ENCODE results near the gene BLCAP. TPM values are rescaled to one million over a fixed set of nuclear protein-coding genes. Genes with fewer than 3 reads are reported as not detected.

BLCAP gene
- total and polyA plus RNA-seq, 2 of the 4 experiments (the other 2 are of a cell fraction), result 17.7 to 67.3 TPM

GRCh38 chr20:37538003-37538402 is 10.3 kb upstream of the BLCAP start:
- peaks cover 14% of the 10 kb centered on the region for H3K27me3 ChIP-seq (ENCODE audit: control insufficient read depth, insufficient read depth, low read length)
- H4K5ac ChIP-seq (ENCODE audit: low read depth, low read length), result no peak overlapping the region
- in situ Hi-C loops (cut with MboI; ENCODE audit: low sequenced_read_pairs) (no loop called here), intact Hi-C loops (cut with micrococcal nuclease) (no loop called here), dilution Hi-C loops (cut with HindIII; ENCODE audit: low sequenced_read_pairs, unreplicated experiment) (no loop called here)
- no peak overlapping the region for H2BK15ac ChIP-seq (ENCODE audit: low read depth, low read length)
- no peaks in the 10 kb centered on the region for H3K79me1 ChIP-seq (ENCODE audit: low read depth in 1 of 2, low read length in 2 of 2)
- H3K4ac ChIP-seq (ENCODE audit: low read depth, low read length), result no peak overlapping the region
- no peak overlapping the region for H3K14ac ChIP-seq (replicated peaks; ENCODE audit: low read depth, low read length)
- H2BK5ac ChIP-seq (ENCODE audit: low read depth, low read length, poor library complexity, severe bottlenecking), result no peak overlapping the region
- no peak overlapping the region for H3K4me3 ChIP-seq (ENCODE audit: insufficient read depth, low read depth, low read length)
- no peak for TF ChIP-seq RCOR1 (IDR thresholded peaks at IDR 0.05; ENCODE audit: insufficient replicate concordance, low read length)
- no peak for TF ChIP-seq SMC3 (IDR thresholded peaks at IDR 0.05; ENCODE audit: low read depth, low read length)
- peak; percentile 80 for TF ChIP-seq CEBPB (IDR thresholded peaks at IDR 0.05; ENCODE audit: low read depth, low read length)
- TF ChIP-seq USF2 (IDR thresholded peaks at IDR 0.05; ENCODE audit: low read depth, low read length), result no peak
- TF ChIP-seq MXI1 (IDR thresholded peaks at IDR 0.05; ENCODE audit: borderline replicate concordance, low read depth, low read length), result no peak
- 0 out of 2 replicates have a peak, but pooled peaks have one; percentile 15 for TF ChIP-seq FOS (IDR thresholded peaks at IDR 0.05; ENCODE audit: low read depth, low read length)
- TF ChIP-seq MAZ (IDR thresholded peaks at IDR 0.05; ENCODE audit: borderline replicate concordance, low read depth, low read length), result no peak
- H2BK120ac ChIP-seq (ENCODE audit: low read depth, low read length), result no peak overlapping the region
- H2AFZ ChIP-seq (replicated peaks; ENCODE audit: low read length, poor library complexity), result no peak overlapping the region
- H2AK5ac ChIP-seq (ENCODE audit: low read depth, low read length), result no peak overlapping the region
- H3K36me3 ChIP-seq (ENCODE audit: control insufficient read depth, insufficient read depth, low read length), result no peaks in the 10 kb centered on the region
- no peaks in the 10 kb centered on the region for H4K20me1 ChIP-seq (ENCODE audit: insufficient read depth, low read length)
- H2BK20ac ChIP-seq (ENCODE audit: low read depth, low read length), result no peak overlapping the region
- no peak overlapping the region for H4K91ac ChIP-seq (ENCODE audit: insufficient read depth, low read depth, low read length)
- H2AK9ac ChIP-seq (replicated peaks; ENCODE audit: low read depth, low read length, poor library complexity), result no peak overlapping the region
- no peak overlapping the region for H3K56ac ChIP-seq (ENCODE audit: extremely low read depth, insufficient read depth, low read length)
- H3K27ac ChIP-seq (ENCODE audit: insufficient read depth, low read length), result no peak overlapping the region
- POLR2A ChIA-PET (ENCODE audit: unreplicated experiment), result no interaction called here
- H4K8ac ChIP-seq (ENCODE audit: low read depth in 2 of 2, low read length in 2 of 2), result no peak overlapping the region
- H3K9ac ChIP-seq (ENCODE audit: low read depth, low read length), result no peak overlapping the region
- no peak overlapping the region for H3K4me2 ChIP-seq (ENCODE audit: low read depth, low read length)
- H3K9me3 ChIP-seq (ENCODE audit: control insufficient read depth, insufficient read depth, low read length), result no peaks in the 10 kb centered on the region
- WGBS, 2 experiments (ENCODE audit: extremely low coverage in 2 of 2, insufficient read length in 1 of 2), result 79% methylated on average over 4 of the region's 5 CpGs; no CpG with 5 or more reads in 1 of the 2 experiments
- no peak overlapping the region for H3K18ac ChIP-seq (ENCODE audit: low read depth, low read length)
- no peaks in the 10 kb centered on the region for H3K4me1 ChIP-seq (ENCODE audit: control insufficient read depth, insufficient read depth, low read length)
- peak; percentile 55 for DNase-seq
- no TSS peak for BruUV-seq (replicated peaks)
- peak; percentile 46; the same call in 1 of the 2 replicates for ATAC-seq (ENCODE audit: low read depth)
- no peaks in the 10 kb centered on the region for H3K9me1 ChIP-seq (ENCODE audit: insufficient read depth, low read length)
- H3K23ac ChIP-seq (ENCODE audit: low read depth, low read length), result no peak overlapping the region
- CTCF ChIA-PET, result no interaction called here
